CD4-positive, alpha-beta T cell treated with Interleukin-21 for 1 hour (primary cell): ENCODE measurements around the gene EREG.

Experiments
- DNase-seq: peaks from one replicate; pipeline ENCODE4 v3.0.0-alpha.2; 2020

The EREG gene

GRCh38 chr4:74433043-74433442 is 68.1 kb downstream of the EREG start:
- no peak for DNase-seq

- no peak for DNase-seq
Measured at GRCh38 chr4:74433541-74434172, 68.7 kb downstream of the EREG start.

- DNase-seq, result no peak
Measured at GRCh38 chr4:74435296-74435695, 70.4 kb downstream of the EREG start.

GRCh38 chr4:74437866-74438265 is 72.9 kb downstream of the EREG start:
- no peak for DNase-seq
